CD1c-positive myeloid dendritic cell (primary cell): ENCODE measurements around the gene STK32C.

ENCODE experiments used
- DNase-seq: peaks from one replicate; pipeline ENCODE4 v3.0.0-alpha.2; 2016; ENCODE audit errors: extremely low spot score

The STK32C gene

DNA sequence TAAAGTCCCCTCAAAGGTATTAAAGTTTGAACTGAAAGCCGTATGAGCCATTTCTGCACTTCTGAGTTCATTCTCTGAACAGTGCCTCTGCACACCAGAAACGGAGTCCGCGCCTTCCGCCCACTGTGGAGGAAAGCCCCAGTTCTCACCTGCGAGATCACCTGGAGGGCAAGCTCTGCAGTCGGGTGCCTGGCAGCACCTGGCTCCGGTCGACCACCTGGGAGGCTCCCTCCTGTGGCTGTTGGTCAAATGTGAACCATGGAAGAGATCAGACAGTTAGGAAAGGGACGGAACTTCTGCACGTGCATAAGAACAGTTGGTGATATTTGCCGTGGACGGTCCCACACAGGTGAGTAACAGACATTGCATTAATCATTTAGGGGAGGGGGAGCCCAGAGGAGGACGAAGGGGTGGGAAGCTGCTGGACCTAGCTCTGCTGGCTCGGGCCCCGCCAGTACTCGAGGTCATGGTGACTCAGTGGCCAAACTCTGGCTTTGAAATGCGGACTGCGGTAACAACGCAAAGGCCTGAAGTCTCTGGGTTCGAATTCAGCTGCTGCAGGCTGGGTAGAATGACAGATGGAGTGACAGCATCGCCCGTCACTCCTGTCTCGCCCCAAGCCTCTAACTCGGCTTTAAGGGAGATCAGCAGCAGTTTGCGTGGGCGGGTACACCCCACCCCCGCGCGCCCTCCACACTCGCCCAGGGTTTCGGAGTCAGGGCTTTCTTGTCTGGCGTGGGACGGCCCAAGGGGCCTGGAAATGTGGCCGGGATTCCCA lies 122.7 kb downstream of the STK32C start:
- no peak for DNase-seq

DNA sequence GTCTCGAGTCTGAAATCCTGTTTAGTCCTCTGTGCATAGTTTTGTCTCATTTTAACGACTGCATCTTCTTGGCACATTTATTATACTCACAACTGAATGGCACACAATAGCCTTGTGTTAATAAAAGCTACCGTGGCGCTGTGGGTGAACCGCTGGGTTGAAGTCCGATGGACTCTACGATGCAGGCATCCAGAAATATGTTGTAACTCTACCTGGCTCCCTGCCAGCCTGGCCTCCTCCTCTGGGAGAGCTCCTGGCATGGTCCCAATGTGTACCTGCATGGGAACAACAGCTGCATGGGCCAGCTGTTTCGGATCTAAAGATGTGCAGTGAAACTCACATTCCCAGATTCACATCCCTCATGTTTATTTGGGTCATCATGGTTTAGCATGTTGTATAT lies 124.7 kb downstream of the STK32C start:
- no peak for DNase-seq

DNA sequence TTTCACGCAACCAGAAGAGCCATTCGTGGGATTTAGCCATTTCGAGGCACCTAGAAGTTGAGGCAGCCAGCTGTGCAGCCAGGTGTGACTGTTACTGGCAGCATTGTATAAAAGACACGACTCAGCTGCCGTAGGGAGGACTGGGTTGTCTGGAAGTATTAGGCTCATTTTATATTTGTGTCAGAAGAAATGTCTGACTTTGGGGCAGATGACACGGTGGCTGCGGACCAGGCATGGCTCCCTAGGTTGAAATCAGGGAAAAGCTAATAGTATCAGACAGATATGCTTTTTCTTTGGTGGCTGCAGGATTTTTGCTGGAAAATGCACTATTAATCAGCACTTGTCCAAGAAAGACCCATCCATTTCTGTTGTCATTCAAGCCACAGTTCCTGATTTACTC lies 125.2 kb downstream of the STK32C start:
- DNase-seq: no peak

DNA sequence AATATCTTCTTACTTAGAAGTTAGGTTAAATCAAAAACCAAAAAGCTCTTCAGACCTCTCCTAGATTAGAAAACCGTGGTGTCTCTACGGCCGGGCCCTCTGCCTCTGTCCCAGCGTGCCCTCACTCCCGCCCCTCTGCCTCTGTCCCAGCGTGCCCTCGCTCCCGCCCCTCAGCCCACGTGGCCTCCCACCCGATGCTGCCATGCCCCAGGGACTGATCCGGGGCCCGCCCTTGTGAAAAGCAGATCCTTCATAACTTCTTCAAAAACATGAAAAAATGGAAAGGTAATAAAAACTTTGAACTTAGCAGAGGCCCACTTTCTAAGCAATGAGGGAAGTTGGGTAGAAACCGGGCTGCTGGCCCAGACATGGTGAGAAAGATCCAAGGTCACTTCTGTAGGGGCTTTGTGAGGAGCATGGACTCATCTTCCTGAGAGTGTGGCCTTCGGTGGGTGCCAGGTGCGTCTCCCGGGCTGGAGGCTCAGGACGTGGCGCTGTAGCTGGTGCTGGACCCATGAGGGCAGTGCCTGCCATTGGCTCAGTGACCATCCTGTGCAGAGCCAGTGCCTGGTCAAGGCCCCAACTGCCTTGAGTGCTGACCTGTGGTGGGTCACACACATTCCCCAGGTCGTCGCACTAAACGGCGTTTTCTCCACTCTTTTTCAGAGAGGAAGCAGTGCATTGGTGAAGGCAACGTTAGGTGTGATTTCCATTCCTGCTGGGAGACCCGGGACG lies 125.9 kb downstream of the STK32C start:
- DNase-seq: no peak

DNA sequence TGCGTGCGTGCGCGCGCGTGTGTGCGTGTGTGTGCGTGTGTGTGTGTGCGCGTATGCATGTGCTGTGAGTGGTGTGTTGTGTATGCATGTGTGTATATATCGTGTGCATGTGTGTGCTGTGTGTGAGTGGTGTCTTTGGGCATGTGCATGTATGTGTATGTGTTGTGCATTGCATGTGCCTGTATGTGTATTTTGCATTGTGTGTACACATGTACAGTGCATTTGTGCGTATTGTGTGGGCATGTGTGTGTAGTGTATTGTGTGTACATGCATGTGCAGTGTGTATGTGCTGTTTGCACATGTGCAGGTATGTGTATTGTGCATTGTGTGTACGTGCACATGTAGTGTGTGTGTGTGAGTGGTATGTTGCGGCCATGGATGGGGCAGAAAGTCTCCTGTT lies 127.0 kb downstream of the STK32C start:
- no peak for DNase-seq

DNA sequence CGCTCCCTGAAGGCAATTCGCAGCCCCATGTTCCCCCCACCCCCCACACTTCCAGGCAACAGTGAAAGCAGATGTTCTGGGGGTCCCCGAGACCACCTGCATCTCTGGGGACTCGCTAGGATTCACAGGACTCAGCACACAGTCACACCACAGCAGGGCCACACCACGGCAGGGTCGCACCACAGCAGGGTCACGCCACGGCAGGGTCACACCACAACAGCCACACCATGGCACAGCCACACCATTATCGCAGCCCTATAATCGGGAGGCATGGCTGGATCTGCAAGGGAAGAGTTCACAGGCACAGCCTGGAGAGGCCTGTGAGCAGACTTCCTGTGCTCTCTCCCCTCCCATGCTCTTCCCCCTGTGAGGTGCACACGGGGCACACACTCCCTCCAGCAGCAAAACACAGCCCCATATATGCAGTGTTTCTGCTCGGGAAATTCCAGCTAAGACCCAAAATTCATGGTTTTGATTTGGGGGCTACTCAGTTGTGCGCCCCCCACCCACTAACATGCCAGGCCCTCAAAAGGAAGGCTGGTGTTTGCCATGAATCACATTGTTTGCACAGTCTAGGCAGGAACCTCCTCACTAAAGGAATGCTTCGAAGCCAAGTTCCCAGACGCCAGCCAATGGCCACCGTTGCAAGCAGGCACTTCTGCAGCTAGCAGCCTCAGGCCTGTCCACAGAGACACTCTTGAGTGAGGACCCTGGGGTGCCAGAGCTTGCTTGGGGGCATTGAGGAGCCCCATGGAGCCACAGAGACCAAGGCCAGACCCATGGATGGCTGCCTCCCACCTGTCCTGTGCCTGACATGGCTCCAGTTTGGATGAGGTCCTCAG lies 128.0 kb downstream of the STK32C start:
- no peak for DNase-seq

DNA sequence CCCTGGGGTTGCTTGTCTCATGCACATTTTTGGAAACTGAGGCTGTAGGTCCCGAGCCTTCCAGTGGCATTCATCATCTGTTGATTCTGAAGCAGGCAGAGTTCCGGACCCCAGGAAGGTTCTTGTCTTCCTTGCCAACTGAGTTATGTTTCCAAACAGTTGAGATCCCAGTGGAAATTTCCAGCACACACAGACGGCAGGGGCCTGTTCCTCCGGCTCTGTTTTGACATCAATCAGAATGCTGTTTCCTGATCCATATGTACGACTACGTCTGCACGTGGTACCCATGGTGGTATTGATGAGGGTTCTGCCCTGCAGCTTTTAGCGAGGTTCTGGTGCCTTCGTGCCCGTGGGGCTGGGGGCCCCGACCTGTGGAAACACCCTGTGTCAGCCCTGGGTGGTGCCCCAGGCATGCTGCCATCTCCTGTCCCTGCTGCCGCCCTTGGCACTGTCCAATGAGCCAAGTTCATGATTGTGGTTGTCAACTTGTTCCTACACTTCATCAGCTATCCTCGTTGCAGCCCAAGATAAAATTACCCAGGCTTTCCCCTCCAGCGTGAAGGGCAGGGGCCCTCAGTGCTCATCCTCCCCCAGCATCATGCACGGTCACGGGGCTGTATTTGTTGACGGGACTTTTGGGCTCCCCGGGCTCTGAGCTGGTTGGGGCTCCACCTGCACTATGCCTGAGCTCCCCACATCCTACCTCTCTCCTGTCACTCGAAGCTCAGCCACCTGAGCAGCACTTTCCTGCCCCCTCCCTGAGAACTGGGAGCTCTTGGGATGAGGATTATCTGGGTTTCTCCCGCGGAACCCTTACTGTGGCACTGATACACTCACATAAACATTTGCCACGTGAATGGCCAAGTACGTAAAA lies 128.8 kb downstream of the STK32C start:
- DNase-seq: no peak

DNA sequence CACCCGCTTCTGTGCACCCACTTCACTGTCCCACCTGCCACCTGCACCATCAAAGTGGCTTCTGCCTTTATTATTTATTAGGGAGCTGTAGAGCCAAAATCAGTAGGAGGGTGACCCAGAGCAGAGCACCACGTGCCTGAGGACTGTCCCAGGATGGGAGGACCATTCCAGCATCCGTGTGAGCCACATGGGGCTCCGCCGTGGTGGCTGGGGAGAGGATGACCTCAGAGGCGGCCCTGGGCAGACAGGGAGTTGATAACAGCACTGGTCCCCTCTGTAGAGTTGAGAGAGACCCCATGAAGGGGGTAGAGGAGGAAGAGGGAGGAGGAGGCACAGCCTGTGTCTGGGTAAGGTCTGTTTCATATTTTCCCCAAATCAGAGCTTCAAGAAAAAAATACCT lies 129.7 kb downstream of the STK32C start:
- DNase-seq: no peak

DNA sequence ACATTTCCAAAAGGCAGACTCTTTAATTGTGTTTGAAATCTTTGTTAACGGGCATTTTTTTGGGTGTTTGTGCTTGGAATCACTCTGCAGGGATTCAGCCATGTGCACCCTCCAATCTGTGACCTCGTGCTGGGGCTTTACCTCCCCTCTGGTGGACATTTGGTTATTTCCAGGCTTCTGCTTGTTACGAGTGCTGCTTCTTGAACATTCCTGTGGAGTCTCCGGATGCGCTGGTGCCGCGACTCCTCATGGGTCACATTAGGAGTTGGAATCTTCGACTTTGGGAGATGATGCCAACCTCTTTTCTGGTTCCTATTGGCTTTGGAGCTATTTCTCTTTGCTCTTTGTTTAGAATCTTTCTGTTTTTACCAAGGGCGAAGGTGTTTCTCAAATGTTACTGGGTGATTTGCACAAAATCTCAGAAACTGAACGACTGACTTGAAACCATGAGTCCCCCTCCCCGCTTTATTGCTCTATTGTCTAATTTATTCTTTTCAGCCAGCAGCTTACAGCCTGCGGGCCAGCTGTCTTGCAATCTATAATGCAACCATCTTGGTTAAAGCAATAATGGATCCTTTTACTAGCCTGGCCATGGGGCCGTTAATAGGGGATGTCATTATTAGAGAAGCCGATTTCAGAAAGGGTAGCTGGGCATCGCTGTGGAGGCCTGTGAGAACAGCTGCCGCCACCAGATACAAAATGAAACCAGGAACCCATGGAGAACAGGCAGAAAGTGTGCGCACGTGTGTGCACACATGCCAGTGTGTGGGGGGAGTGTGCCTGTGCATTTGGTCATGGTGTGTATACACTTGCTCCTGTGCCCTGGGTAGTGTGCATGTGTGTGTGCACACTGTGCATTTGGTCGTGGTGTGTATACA lies 130.9 kb downstream of the STK32C start:
- DNase-seq: no peak

DNA sequence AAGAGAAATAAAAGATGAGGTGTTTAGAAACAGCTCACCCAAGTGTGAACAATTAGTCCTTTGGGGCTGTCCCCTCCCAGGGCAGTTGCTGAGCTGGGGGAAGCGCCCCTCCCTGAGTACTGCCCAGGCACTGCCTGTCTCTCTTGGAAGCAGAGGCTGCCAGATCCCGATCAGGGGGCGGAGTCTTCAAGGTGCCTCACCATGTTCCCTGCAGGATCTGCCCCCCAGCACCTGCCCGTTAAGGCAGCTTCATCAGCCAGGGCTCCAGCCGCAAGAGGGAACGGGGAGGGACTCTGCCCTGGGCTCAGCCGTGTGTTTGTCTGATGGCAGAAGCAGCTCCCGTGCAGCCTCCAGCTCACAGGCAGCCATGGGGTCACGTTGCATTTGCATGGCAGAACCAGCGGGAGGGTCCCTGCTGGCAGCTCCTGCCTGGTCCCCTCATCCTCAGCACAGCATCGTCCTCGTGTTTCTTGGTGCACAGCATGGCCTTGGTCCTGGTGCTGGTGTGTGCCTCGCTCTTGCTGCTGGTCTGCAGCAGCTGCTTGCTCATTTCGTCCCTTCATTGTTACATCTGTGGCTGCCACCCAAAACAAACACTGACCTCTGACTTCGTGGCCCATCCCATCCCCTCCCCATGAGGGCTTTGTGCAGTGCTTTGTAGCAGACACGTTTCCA lies 131.7 kb downstream of the STK32C start:
- no peak for DNase-seq

DNA sequence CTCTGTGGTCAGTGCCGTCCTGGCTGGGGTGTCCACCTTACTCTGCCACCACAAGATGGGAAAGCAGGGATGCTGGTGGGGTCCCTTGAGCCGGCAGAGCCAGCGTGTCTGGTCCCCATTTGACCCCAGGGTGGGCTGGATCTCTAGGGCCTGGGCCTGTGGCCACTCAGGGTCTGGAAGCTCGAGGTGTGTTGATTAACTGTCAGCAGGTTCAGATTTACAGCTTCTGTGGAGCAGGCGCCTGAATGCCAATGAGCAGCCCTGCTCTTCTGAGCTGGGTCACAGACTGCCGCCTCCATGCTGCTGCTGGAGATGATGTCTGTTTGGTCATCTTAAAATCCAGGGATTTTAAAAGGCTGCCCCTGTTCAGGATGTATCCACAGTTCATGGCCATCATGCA lies 132.3 kb downstream of the STK32C start:
- no peak for DNase-seq

DNA sequence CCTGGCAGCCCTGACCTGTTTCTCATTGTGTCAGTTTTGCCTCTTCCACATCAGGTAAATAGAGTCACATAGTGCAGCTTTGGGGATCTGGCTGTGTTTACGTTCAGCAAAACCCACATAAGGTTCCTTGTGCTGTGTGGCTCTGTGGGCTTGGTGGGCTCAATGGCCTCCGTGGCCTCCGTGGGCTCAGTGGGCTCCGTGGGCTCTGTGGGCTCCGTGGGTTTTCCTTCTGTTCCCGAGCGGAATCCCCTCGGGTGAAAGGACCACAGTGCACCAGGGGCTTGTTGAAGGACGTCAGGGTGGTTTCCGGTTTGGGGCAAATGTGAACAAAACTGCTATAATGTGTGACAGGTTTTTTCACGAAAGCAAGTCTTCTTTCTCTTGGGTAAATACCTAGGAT lies 133.5 kb downstream of the STK32C start:
- no peak for DNase-seq

DNA sequence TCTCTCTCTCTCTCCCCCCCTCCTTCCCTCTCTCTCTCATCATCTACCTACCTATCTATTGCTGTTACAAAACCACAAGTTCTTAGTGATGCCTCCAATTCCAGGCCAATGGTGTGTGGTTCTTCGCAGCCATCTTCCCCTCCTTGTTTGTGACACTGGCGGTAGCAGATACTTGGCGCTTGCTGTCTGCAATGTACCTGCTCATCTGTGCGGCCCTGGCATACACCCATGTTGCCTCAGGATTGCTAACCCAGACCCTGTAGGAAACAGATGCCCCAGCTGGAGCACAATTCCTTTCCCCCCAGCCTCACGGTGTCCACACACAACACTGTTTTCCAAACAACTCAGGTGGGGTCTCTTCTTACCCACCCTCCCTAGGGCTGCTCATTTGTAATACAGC lies 134.6 kb downstream of the STK32C start:
- DNase-seq: no peak

DNA sequence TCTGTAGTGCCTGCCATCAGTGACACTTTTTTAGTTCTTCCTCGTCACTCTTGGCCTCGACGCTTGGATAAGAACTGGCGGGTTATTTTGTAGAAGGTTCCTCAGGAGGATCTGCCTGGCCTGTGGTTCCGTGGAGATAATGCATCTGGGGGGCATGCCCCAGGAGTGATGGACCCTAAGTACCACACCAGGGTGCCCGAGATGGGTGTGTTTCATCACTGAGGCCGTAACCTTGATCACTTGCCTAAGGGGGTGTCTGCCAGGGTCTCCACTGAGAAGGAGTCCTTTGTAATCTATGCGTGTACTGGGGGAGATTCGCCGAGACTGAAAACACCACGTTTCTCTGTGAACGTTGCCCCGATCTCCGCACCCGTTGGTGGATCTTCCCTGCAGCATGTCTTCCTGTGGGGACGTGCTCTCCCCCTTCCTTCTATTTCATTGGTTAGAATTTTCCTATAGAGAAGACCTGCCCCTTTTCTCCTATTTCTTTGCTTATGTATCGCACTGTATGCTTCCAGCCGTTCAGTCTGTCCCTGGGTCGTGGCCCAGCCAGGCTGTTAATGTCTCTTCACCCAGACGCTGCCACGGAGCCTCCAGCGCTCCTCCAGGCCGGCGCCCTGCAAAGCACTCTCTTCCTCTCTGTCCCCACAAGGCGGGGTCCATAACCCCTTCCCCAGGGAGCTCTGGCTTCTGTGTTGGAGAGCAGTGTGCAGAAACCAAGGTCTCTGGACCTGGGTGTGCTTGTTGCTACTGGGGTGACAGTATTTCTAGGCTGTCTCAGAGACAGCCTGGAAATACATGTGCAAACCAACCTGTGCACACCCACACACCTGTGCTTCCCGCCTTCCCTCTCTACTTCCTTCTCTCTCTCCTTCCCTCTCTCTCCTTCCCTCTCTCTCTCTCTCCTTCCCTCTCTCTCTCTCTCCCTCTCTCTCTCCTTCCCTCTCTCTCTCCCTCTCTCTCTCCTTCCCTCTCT lies 135.4 kb downstream of the STK32C start:
- no peak for DNase-seq

DNA sequence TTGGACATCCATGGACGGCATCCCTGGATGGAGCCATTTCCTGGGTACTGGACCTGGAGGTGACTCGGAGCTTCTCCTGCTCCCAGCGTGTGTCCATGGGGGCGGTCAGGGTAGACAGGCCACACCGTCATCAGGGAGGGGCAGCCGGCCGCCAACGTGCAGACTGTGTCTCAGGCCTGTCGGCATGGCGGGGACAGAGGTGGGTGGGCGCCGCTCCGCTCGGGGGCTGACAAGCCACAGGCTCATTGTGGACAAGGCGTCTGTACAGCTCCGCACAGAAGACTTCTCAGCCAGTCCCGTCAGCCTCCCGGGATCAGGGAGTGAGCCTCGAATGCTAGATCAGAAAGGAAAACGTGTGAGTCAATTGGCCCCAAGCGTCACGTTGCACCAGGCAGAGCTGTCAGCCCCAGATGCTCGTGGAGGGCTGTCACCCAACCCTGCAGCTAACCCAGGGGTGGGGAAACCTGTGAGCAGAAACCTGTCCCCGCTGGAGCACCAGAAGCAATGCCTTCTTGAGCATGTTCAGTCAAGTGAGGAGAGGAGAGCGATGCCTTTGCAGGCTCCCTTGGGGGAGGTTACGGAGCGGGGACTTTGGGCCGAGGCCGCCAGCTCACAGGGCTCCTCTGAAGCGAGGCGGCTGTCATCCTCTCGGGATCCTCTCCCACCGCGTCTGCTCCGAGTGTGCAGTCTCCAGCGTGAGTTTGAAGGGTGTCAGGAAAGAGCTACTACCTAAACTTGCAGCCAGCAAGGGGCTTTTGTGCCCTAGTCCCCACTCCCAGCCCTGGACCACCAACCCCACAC lies 137.0 kb downstream of the STK32C start:
- DNase-seq: no peak

DNA sequence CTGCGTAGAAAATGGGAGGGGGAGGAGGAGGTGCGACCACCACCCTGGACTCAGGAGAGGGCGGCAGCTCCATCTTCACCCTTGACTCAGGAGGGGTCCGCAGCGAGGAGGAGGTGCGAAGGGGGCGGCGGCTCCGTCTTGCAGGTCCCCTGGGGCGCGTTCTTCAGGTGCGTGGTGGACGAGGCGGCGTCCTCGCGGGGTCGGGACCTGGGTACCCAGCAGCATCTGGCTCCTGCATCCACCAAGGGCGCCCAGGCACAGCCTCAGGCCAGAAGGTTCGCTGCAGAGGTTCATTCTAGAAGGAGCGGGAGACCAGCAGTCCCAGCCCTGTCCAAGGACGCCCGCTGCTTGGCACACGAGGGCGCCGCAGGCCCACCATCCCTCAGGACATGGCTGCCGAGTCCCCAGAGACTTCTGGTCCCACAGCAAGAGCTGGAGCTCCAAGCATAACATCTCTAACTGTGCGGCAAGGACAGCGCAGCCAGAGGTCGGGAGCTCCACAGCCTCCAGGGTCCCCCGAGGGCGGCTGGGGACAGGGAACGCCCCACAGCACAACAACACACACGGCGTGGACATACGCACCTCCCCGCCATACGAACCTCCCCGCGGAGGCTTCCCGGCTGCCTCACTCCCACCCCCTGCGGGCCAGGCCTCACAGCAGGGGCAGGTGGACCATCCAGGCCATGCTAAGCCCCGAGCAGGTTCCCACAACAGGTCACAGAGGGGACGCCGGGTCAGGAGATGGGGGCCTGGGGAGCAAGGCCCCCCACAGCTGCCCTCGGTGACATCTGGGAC lies 137.8 kb downstream of the STK32C start:
- DNase-seq: no peak
